SK-N-DZ (cell line): ENCODE data around the gene INAVA.
"Not testable (repeated sequence)": the region's sequence is repeated elsewhere in the genome, so short reads cannot be mapped to it uniquely, and the experiment has no call there.

ENCODE experiments used
- DNase-seq: peaks from one replicate; pipeline ENCODE4 v3.0.0-alpha.2; 2015; ENCODE audit warnings: low spot score

INAVA gene

DNA sequence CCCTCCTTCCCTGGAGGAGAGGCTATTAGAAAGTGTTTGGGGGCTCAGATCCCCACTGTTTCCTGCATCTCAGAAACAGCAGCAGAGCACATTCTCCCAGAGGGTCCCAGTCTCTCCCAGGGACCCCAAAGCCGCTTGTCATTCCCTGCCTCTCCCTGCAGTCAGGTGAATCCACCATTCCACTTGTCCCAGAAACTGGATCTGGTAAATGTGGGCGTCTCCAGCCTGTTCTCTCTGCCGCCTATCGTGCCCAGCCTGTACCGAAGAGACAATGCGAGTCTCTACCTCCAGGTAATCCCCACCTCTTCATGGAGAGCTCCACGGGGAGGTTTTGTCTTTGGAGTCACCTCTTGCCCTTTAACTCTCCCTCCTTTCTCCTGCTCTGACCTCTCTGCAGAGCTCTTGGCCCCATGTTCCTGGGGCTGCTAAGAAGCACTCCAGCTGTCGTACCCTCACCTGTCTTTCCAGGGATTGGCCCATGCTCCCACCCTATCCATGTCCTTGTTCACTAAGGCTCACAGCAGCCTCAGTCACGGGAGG, 26.9 kb downstream of the INAVA start:
- DNase-seq, result no peak

DNA sequence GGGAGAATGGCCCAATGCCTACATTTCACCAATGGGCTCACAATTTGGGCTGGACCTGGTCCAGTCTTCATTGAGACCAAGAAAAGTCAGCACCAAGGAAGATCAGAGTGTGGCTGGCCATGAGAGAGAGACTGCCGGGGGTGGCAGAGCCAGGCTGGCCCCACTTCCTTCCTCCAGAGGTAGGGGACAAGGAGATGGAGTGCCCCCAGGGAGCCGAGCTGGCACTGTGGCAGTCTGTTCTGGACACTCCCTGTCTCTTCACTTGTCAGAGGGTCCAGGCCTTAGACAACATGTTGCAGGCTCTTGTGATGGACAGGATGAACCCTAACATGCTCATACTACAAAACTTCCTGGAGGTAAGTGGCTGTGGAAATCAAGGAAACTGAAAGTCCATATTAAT, 27.7 kb downstream of the INAVA start:
- no peak for DNase-seq

- no peak for DNase-seq
Observed at GRCh38 chr1:200923601-200924000, 28.9 kb downstream of the INAVA start.

DNA sequence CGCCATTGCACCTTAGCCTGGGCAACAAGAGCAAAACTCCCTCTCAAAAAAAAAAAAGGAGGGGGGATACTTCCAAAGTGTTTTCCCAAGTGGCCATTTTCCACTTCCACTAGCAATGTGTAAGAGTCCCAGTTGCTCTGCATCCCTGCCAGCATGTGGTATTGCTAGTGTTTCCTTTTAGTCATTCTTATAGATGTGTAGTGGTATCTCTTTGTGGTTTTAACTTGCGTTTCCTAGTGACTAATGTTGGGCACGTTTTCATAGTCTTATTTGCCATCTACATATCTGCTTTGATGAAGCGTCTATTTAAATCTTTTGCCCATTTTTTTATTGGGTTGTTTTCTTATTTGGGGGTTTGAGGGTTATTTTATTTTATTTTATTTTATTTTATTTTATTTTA, 31.1 kb downstream of the INAVA start:
- no peak for DNase-seq

- DNase-seq, result no peak
Observed at GRCh38 chr1:200929530-200930278, 35.0 kb downstream of the INAVA start.

GRCh38 chr1:200930285-200930684, 35.6 kb downstream of the INAVA start:
- not testable (repeated sequence) for DNase-seq

GRCh38 chr1:200931776-200932175, 37.1 kb downstream of the INAVA start:
- no peak for DNase-seq

DNA sequence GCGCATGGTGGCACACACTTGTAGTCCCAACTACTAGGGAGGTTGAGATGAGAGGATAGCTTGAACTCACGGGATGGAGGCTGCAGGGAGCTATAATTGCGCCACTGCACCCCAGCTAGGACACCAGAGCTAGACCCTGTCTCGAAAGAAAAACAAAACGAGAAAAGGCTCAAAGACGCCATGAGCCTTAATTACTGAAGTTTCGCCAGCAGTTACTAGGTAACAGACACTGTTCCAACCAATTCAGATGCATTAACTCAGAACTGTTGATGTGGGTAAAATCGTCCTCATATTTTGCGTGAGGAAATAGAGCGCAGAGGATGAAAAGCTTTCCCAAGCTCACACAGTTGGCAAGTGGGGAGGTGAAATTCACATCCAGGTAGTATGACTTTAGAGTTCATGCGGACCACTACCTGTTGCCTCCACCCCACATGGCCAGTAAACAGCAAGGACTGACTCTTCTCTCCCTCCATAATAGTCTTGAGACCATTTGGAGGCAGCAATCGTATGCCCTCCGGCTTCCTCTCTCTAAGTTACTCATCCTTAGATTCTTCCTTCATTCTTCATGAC, 40.1 kb downstream of the INAVA start:
- no peak for DNase-seq

GRCh38 chr1:200935286-200935962, 40.7 kb downstream of the INAVA start:
- DNase-seq, result not testable (repeated sequence)

DNA sequence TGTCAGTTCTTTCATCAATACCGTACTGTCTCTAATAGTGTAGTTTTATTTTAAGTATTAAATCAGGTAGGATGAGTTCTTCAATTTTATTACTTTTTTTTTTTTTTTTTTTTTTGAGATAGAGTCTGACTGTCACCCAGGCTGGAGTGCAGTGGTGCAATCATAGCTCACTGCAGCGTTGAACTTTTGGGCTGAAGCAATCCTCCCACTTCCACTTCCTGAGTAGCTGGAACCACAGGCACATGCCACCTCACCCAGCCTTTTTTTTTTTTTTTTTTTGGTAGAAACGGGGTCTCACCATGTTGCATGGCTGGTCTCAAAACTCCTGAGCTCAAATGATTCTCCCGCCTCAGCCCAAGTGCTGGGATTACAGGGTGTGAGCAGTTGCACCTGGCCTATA, 44.3 kb downstream of the INAVA start:
- no peak for DNase-seq

DNA sequence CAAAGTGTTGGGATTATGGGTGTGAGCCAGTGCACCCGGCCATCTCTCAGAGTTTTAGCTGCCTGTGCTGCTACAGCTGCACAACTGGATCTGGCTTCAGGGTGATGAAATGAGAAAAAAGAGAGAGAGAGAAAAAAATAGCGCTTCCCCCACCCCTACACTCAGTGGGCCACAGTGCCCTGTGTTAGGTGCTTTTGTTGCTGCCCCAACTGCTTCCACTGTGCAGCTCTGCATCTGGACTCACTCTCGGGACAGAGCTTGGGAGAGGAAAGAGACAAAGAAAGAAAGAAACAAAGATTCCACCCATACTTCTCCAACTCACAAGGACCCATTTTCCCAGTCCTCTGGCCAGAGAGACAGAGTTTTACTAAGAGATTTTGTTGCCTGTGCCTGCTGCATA, 50.4 kb downstream of the INAVA start:
- DNase-seq, result no peak

GRCh38 chr1:200947059-200947566, 52.4 kb downstream of the INAVA start:
- DNase-seq, result no peak

DNA sequence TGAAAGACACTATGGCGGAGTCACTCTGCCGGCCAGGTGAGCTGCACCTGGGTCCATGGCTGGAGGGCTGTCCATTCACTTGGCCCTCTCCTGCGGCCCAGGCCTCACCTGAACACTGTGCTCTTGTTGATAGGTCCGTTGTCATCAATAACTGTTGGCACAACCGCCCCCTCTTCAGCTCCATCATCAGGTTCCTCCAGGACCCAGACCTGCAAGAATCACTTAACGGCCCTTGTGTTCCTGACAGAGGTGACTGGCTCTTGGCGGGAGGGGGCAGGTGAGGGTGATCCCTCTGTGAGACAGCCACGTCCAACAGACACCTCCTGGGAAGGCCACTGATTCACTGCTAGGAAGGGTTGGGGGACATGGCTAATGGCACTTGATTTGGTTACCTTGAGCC, 54.9 kb downstream of the INAVA start:
- no peak for DNase-seq

- no peak for DNase-seq
Observed at GRCh38 chr1:200951016-200951415, 56.3 kb downstream of the INAVA start.

DNA sequence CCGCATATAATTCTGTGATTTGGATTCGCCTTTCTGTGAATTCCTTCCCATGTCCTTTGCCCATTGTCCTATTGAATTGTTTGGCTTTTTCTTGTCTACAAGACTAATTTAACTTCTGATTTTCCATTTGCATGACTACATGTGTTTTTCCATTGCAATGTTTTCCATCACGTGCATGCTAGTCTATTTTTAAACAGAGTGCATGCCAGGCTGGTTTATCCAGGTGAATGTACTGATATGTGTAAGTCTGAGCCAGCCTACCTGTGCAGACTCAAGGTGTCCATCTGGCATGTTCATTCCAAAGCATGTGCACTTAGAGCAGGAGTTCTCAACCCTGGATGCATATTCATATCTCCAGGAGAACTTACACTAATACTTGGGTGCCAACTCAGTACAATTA, 59.7 kb downstream of the INAVA start:
- DNase-seq, result no peak

DNA sequence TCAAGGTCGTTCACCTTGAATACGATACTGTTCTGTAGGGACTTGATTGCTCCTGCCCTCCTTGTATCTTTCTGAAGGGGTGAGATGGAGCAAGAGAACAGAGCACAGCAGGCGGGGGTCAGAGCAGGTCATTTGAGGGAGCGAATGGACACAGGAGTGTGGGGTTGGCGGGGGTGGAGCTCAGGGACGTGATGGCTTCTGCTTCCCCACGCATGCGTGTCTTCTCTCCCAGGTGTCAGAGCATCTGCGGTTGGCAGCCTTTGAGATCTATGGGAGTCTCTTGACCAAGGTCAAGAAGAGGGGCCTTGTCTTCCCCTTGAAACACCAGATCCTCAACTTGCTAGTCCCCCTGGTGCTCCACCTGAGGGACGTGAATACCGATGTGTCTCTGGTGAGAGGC, 63.9 kb downstream of the INAVA start:
- DNase-seq, result no peak

DNA sequence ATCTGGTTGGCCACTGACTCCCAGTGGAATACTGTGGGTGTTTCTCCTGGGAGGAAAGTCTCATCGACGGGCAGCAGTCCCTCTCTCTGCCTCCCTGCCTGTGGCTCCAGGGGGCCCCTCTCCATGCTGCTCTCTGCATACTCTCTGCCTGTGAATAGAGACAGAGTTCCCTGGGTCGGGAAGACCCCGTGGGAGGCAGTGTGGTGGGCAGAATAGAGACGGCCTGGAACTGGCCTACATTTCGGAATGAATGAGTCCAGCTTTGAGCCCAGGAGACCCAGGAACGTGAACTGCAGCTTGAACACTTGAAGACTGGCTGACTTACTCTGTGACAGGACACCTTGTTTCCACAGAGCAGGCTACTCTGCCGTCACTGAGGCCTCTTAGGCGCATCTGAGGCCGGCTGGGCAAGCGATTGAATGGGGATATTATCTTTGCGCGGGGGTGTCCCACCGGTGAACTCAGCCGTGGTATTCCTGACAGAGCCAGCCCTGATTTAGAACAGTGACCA, 64.8 kb downstream of the INAVA start:
- DNase-seq, result no peak

GRCh38 chr1:200960236-200960947, 65.7 kb downstream of the INAVA start:
- DNase-seq, result no peak

DNA sequence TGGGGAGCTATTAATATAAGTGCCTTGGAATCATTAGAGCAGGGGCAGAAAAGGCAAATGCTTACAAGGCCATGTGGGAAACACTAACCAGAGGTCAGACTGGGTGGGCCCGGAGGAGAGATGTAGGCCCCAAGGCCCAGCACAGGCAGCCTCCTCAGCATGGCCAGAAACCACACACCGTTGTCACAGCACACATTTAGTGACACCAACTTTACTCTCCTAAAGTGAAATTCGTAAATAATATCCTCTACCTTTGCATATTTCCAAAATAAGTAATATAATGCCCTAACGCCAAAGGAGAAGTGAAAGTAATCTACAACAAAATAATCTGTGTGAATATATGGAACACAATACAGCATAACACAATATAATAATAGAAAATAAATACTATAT, 66.2 kb downstream of the INAVA start:
- no peak for DNase-seq

- DNase-seq, result not testable (repeated sequence)
Observed at GRCh38 chr1:200962151-200962550, 67.5 kb downstream of the INAVA start.

GRCh38 chr1:200962631-200963030, 67.9 kb downstream of the INAVA start:
- peak; percentile 62 for DNase-seq

GRCh38 chr1:200963076-200963475, 68.4 kb downstream of the INAVA start:
- no peak for DNase-seq
